SJCRH30 (cell line): ENCODE measurements around the gene APOM. TPM values are rescaled to one million over a fixed set of nuclear protein-coding genes. Genes with fewer than 3 reads are reported as not detected.

Experiments used
- DNase-seq, 2 experiments: peaks; one replicate each; pipeline ENCODE4 v3.0.0-alpha.2; 2015 to 2020
- H3K27ac ChIP-seq: fragments of 250-450 bp; sonication (Bioruptor Pico); 2 replicates; pipeline ENCODE4 v1.5.1; 2020; ENCODE audit warnings: mild to moderate bottlenecking, moderate library complexity
- H3K27me3 ChIP-seq: fragments of 250-450 bp; sonication (Bioruptor Pico); 2 replicates; pipeline ENCODE4 v1.5.1; 2020; ENCODE audit warnings: mild to moderate bottlenecking, moderate library complexity
- H3K36me3 ChIP-seq: fragments of 250-450 bp; sonication (Bioruptor Pico); 2 replicates; pipeline ENCODE4 v1.5.1; 2020; ENCODE audit warnings: mild to moderate bottlenecking, moderate library complexity
- H3K4me1 ChIP-seq: fragments of 250-450 bp; sonication (Bioruptor Pico); 2 replicates; pipeline ENCODE4 v1.5.1; 2020; ENCODE audit warnings: mild to moderate bottlenecking, moderate library complexity
- H3K4me3 ChIP-seq: fragments of 250-450 bp; sonication (Bioruptor Pico); 2 replicates; pipeline ENCODE4 v1.5.1; 2020; ENCODE audit warnings: mild to moderate bottlenecking, moderate library complexity
- H3K9me3 ChIP-seq: fragments of 250-450 bp; sonication (Bioruptor Pico); replicated peaks from 2 replicates; pipeline ENCODE4 v1.5.1; 2020; ENCODE audit warnings: mild to moderate bottlenecking, moderate library complexity
- total RNA-seq: library from RNA; depleted of rRNA; stranded (reverse); fragments of >200 nt; shearing (Covaris generic); gene quantifications from 2 replicates; pipeline ENCODE4 v1.2.3, GENCODE V29; 2014

Gene APOM
- total RNA-seq, 1 experiment from 2014 or later: 1.8 TPM

DNA sequence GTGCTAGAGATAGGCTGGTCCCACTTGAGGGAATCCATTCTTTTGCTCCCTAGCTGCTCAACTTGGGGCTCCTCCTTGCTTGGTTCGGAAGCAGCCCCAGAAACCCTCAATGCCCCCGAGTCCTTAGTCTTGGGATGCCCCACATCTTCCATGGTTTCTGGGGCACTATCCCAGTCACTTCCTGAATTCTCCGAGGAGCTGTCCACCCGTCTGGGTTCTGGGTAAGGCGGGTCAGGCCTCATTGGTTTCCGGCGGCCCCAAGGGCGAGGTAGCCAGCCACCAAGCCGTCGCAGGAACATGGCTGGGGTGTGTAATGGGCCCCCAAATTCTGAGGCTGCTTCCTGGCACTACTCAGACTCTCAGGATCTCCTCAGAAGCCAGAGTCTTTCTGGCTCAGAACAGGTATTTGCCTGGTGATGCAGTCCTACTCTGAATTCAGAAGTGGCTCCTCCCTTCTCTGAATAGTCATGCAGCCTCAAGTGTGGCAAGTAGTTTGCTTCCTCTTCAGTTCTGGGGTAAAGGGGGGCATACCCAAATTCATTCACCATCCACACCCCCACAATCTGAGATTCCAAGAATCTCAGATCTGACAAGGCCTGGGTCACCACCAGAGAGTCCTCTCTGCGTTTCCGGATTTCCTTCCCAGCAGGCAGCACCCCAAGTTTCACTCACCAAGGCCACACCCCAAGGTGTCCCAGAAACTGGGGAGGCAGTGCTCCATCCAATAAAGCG, 4.1 kb downstream of the APOM start:
- peaks cover 8% of the 10 kb centered on the region for H3K4me1 ChIP-seq
- H3K36me3 ChIP-seq: peaks cover 12% of the 10 kb centered on the region; the same call in 1 of the 2 replicates
- H3K27ac ChIP-seq: peak overlapping the region; percentile 78
- no peaks in the 10 kb centered on the region for H3K27me3 ChIP-seq
- no peak for DNase-seq
- no peaks in the 10 kb centered on the region for H3K9me3 ChIP-seq
- peak overlapping the region; percentile 72 for H3K4me3 ChIP-seq

DNA sequence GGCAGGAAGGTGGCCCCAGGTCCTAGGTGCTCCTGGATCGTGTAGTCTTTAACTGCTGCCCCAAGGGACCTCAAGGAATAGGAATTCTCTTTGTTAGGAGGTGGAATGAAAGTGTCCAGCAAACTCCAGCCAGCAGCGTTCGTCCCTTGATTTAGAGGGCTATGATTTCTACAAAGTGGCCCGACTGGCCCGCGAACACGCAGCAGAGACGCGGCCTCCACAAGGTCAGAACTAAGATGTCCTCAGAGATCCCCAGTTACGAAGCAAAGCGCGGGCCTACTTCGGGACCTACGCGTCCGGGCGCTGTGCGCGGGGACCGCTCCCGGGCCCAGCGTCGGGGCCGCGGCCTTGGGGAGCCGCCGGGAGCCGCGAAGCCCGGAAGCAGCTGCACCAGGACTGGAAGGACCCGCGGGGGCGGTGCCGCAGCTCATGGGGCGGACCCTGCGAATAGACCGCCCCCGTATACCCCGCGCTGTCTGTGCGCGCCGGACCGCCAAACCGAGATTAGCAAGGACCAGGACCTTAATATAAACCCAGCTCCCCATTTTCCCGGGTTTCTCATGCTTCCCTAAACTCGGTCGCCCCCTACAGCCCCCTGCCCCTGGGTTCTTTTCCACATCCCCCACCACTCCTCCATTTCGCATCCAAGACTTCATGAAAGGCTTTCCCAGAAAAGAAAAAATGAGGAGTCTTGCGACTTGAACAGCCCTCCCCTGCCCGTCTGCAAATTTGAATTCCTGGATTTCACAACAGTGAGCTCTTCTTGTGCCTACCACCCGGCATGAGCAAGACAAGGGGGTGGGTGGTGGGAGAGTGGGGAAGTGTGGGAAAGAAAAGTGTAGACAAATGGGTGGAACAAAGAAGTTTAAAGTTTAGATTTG, 4.9 kb downstream of the APOM start, which contains the start of gene C6orf47:
Gene C6orf47 (minus strand): TSS at position 398 of the 881 bp plus-strand sequence. CDS start 831 bp downstream, outside the sequence.
- Histone ChIP-seq H3K4me1 (peaks cover 8% of the 10 kb centered on the region), H3K4me3 (peak within 1 kb of the TSS; percentile 72), H3K36me3 (peaks cover 12% of the 10 kb centered on the region; the same call in 1 of the 2 replicates), H3K27ac (peak within 1 kb of the TSS; percentile 78), H3K9me3 (no peaks in the 10 kb centered on the region), H3K27me3 (no peaks in the 10 kb centered on the region)
- DNase-seq: peak; percentile 86 to 89

DNA sequence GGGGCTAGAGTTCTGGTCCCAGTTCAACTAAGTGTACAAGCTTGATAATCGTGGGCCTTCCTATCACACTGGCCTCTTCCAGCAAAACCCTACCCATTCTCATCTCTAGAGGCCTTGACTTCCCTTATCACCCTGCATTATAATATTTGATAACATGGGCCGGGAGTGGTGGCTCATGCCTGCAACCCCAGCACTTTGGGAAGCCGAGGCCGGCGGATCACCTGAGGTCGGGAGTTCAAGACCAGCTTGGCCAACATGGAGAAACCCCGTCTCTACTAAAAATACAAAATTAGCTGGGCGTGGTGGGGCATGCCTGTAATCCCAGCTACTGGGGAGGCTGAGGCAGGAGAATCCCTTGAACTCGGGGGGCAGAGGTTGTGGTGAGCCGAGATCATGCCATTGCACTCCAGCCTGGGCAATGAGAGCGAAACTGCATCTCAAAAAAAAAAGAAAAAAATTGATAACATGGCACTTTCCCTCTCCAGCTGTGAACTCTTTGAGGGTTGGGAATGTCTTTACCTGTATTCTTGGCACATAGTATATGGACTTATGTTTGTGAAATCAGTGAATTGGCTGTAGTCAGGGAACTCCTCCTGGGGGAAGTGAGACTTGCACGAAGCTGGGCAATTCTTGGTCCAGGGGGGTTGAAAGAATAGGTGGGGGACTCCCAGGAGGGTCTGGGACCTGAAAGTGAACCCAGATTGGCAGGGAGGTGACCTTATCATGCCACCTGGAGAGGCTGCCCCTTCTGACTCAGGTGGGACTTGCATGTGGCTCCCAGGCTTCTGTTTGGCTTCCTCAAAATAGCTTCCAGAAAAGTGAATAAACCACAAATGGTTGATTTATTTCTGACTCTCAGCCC, 5.8 kb downstream of the APOM start:
- H3K36me3 ChIP-seq: peaks cover 14% of the 10 kb centered on the region; the same call in 1 of the 2 replicates
- DNase-seq: no peak
- H3K4me3 ChIP-seq: peak overlapping the region; percentile 72
- H3K27ac ChIP-seq: peak overlapping the region; percentile 78
- H3K9me3 ChIP-seq: no peaks in the 10 kb centered on the region
- peaks cover 8% of the 10 kb centered on the region for H3K4me1 ChIP-seq
- no peaks in the 10 kb centered on the region for H3K27me3 ChIP-seq

DNA sequence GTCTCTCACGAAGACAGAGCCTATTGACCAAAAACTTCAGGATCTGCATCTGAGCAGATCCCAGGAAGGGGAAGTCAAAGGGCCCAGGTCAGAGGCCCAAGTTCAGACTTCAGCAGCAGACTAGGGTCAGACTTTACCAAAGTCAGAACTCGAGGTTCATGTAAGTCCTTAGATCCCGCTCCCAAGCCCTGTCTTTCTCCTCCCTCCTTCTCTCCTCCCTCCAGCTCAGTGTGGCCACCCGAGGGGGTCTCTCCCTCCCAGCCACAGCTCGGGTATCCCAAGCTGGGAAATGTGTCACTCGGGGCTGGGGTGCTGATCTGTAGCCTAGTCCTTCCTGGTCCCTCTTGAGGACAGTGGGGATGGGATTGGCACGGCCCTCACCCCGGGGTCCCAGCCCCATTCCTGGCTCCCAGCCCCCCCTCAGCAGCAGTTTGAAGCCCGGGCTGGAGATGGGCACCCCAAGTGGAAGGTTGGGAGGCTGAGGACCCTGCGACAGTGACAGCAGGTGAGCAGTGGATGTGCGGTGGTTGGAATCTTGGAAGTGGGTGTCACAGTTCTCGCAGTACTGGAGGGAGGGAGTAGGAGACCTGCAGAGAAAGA, 6.5 kb downstream of the APOM start:
- Histone ChIP-seq H3K27me3 (no peaks in the 10 kb centered on the region), H3K4me3 (no peak overlapping the region), H3K36me3 (peaks cover 17% of the 10 kb centered on the region), H3K4me1 (peaks cover 8% of the 10 kb centered on the region), H3K27ac (no peak overlapping the region), H3K9me3 (no peaks in the 10 kb centered on the region)
- DNase-seq: no peak

DNA sequence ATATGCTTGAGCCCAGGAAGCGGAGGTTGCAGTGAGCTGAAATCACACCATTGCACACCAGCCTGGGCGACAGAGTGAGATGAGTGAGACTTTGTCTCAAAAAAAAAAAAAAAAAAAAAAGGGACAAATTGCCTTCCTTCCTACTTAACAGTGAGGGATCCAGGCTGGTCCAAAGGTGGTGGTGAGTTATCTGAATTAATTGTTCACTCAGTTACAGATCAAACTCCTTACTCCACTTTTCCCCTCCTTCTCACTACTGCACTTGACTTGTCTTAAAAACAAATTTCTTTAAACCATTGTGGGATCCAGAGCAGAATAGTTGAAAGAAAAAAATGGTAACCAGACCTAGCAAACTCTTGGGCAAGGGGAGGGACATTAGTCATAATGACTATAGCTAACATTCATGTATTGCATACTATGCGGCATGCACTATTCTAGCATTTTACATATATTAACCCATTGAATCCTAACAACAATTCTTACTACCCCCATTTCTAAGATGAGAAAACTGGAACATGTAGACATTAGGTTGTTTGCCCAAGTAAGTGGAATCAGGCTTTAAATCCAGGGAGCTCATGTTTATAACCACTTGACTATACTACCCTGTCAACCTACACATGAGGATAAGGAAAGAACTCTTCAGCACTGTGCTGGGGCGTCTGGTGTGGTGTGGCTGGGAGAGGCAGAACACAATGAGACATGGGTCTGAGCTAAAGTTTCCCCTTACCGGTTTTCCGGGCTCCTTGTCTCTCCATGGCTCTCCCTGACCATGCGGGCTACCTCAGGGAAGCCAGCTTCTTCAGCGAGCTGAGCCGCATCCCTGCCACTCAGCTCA, 7.6 kb downstream of the APOM start:
- H3K27me3 ChIP-seq: no peaks in the 10 kb centered on the region

DNA sequence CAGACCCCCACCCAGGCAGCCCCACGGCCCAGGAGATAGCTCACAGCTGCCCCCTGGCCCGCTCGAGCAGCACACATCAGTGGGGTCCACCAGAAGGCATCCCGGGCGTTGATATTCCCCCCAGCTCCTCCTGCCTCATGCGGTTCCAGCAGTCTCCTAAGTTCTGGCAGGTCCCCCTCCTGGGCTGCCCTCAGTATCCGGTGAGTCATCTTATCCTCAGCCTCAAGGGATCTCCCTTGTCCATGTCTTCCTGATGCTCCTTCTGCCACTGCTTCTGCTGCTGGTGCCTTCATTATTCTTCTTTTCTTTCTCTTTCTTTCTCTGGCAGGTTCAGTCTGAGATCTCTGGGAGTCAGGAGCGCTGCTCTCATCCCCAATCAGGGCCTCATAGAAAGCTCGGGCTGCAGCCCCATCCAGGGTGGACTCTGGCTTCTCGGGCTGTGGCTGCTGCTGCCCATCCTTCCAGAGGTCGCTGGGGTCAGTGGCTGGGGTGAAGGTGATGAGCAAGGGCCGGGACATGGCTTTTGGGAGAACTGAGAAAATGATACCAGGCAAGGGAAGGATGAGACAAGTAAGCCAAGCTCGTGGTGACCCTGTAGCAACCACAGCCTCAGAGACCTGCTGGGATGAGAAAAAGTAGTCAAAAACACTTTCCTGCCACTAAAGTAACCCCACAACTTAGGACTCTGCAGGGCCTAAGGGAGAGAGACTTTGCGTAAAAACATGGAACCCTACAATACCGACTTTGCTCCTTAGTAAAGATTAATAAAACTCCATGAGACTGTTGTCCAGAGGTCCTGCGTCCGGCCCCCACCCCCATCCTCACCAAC, 8.5 kb downstream of the APOM start:
- Histone ChIP-seq H3K4me1 (peaks cover 8% of the 10 kb centered on the region), H3K36me3 (peaks cover 31% of the 10 kb centered on the region), H3K27me3 (no peaks in the 10 kb centered on the region), H3K9me3 (no peaks in the 10 kb centered on the region), H3K4me3 (peak overlapping the region; percentile 86), H3K27ac (peak overlapping the region; percentile 96)
- peak; percentile 37 to 52 for DNase-seq

More for the DNA sequence above, 7.6 kb downstream of the APOM start:
- peaks cover 23% of the 10 kb centered on the region for H3K36me3 ChIP-seq
- peaks cover 8% of the 10 kb centered on the region for H3K4me1 ChIP-seq
- no peak overlapping the region; the same call in 1 of the 2 replicates for H3K27ac ChIP-seq
- H3K4me3 ChIP-seq: peak overlapping the region; percentile 86
- no peak for DNase-seq
- H3K9me3 ChIP-seq: no peaks in the 10 kb centered on the region

DNA sequence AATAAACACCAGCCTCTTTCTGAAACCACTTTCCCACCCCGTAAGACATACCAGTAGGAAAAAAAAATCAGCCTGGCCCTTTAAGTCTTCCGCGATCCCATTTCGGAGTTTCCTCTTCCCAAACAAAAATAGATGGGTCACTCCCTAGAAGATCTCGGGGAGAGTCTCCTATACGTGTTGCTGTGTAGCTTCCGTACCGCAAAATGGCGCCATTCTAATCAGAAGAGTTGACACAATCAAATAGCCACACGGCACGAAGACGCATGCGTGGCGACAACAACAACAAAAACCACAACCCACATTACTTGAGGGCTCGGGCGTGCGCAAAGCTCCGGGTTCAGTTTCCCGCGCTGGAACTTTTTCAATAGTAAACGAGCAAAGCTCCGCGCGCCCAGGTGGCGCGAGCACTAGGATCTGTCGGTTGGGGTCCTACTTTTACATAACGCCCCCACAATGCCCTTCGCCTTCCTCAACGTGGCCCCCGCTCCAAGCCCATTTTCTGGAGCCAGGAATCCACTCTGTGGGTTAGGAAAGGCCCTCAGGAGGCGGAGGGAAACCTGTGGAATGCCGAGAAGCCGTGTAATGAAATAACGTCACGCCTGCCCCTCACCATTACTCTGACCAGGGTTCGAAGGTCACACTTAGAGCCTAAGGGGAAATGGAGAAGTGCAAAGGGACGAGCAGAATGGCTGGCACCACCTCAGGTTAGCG, 9.3 kb downstream of the APOM start, which contains the start of gene GPANK1:
Gene GPANK1 (minus strand): TSS at position 208 of the 711 bp plus-strand sequence. CDS start 519 bp downstream, outside the sequence.
- peaks cover 38% of the 10 kb centered on the region for H3K36me3 ChIP-seq
- H3K4me1 ChIP-seq: peaks cover 5% of the 10 kb centered on the region
- H3K27ac ChIP-seq: peak within 1 kb of the TSS; percentile 96
- H3K4me3 ChIP-seq: peak within 1 kb of the TSS; percentile 86
- peak; percentile 87 to 93 for DNase-seq
- no peaks in the 10 kb centered on the region for H3K27me3 ChIP-seq
- no peaks in the 10 kb centered on the region for H3K9me3 ChIP-seq

DNA sequence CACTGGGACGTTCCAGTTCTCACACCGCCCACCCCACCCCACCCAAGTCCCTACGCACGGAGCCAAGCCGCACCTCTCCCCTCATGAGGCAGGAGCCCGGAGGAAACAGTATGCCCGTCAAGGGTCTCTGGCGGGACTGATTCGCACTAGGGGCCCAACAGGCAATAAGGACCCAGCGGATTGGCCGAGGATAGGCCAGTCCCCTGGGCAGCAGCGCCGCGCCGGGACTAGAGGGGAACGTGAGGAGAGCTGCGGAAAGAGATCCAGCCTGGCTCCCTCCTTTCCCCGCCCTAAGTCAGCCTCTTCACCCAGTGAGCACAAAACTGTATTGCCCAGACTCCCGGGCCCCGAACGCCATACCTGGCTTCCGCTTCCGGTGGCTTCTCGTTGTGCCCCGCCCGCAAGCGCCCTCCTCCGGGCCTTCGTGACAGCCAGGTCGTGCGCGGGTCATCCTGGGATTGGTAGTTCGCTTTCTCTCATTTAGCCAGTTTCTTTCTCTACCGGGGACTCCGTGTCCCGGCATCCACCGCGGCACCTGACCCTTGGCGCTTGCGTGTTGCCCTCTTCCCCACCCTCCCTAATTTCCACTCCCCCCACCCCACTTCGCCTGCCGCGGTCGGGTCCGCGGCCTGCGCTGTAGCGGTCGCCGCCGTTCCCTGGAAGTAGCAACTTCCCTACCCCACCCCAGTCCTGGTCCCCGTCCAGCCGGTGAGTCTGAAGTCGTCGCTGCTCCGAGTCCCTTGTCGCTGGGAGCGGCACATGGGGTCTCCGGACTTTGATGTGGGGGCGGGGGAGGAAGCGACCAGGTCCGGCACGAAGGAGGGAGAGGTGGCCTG, 10.0 kb downstream of the APOM start, which contains the start of gene CSNK2B:
Gene CSNK2B (plus strand): TSS at position 580 of the 836 bp plus-strand sequence. CDS start 752 bp downstream, outside the sequence.
- peaks cover 5% of the 10 kb centered on the region for H3K4me1 ChIP-seq
- DNase-seq: peak; percentile 97
- peak within 1 kb of the TSS; percentile 96 for H3K27ac ChIP-seq
- H3K36me3 ChIP-seq: peaks cover 43% of the 10 kb centered on the region
- peak within 1 kb of the TSS; percentile 86 for H3K4me3 ChIP-seq
- H3K27me3 ChIP-seq: no peaks in the 10 kb centered on the region
- H3K9me3 ChIP-seq: no peaks in the 10 kb centered on the region

DNA sequence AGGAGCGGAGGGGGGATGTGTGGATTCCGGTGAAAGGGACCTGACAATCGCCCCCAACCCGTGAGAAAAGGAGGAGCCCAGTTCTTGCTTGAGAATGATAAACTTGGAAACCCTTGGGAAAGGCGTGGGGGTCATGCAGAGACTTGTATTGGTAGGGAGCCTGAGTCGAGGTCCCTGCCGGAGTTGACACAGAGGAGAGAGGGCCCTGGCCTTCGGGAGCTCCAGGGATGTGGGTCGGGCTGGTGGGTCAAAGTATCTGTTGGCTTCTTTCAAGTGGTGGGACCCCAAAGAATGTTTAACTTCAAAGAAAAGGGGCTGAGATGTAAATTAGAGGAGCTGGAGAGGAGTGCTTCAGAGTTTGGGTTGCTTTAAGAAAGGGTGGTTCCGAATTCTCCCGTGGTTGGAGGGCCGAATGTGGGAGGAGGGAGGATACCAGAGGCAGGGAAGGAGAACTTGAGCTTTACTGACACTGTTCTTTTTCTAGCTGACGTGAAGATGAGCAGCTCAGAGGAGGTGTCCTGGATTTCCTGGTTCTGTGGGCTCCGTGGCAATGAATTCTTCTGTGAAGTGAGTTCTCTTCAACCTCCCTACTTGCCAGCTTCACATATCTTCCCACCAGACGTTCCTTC, 10.8 kb downstream of the APOM start:
- no peaks in the 10 kb centered on the region for H3K9me3 ChIP-seq
- H3K4me1 ChIP-seq: peaks cover 5% of the 10 kb centered on the region
- DNase-seq: no peak
- peak overlapping the region; percentile 96 for H3K27ac ChIP-seq
- H3K4me3 ChIP-seq: peak overlapping the region; percentile 86
- peaks cover 48% of the 10 kb centered on the region for H3K36me3 ChIP-seq
- no peaks in the 10 kb centered on the region for H3K27me3 ChIP-seq

DNA sequence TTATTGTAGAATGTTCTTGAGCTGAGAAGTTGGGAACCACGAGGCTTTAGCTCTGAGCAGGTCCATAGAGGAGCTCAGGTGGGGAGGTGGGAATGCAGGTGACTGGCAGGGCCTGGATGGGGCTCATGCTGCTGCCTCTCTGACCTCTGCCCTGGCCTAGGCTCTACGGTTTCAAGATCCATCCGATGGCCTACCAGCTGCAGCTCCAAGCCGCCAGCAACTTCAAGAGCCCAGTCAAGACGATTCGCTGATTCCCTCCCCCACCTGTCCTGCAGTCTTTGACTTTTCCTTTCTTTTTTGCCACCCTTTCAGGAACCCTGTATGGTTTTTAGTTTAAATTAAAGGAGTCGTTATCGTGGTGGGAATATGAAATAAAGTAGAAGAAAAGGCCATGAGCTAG, 14.0 kb downstream of the APOM start, which contains the start of gene LY6G5B:
Gene LY6G5B (plus strand): TSS at position 301 of the 400 bp plus-strand sequence. CDS start 975 bp downstream, outside the sequence.
- no peaks in the 10 kb centered on the region for H3K9me3 ChIP-seq
- H3K4me3 ChIP-seq: no peak within 1 kb of the TSS
- peaks cover 46% of the 10 kb centered on the region for H3K36me3 ChIP-seq
- H3K4me1 ChIP-seq: no peaks in the 10 kb centered on the region
- no peaks in the 10 kb centered on the region for H3K27me3 ChIP-seq
- H3K27ac ChIP-seq: no peak within 1 kb of the TSS
- DNase-seq: no peak
